Measurements from ENCODE around the gene PLAAT3. TPM values are rescaled to one million over a fixed set of nuclear protein-coding genes. Genes with fewer than 3 reads are reported as not detected.

The PLAAT3 gene
- polyA plus RNA-seq, 1 donor from 2014 or later, result not detected

- no peaks in the 10 kb centered on the region for H3K27me3 ChIP-seq (ENCODE audit: insufficient read depth, low read depth, low read length)
- no peaks in the 10 kb centered on the region for H3K9me2 ChIP-seq (ENCODE audit: insufficient read depth, low read length)
- no peak overlapping the region for H2AFZ ChIP-seq (ENCODE audit: low read depth, low read length)
- H3K9ac ChIP-seq (ENCODE audit: low read length), result no peak overlapping the region
- no peak overlapping the region for H3K4me3 ChIP-seq (ENCODE audit: low read length)
- H3F3A ChIP-seq (ENCODE audit: insufficient read depth, low read length, poor library complexity, severe bottlenecking), result no peaks in the 10 kb centered on the region
- no peaks in the 10 kb centered on the region for H3K36me3 ChIP-seq (ENCODE audit: insufficient read depth, low read length)
- no peaks in the 10 kb centered on the region for H4K20me1 ChIP-seq (ENCODE audit: insufficient read depth)
- H3K9me3 ChIP-seq (ENCODE audit: low read length), result no peaks in the 10 kb centered on the region
- TF ChIP-seq TAF1 (IDR thresholded peaks at IDR 0.05; ENCODE audit: low read depth) (no peak), EZH2 (IDR thresholded peaks at IDR 0.05; ENCODE audit: borderline replicate concordance, insufficient read depth, low read length, poor library complexity, severe bottlenecking) (no peak), POLR2AphosphoS5 (IDR thresholded peaks at IDR 0.05) (no peak), SMC3 (conservative IDR thresholded peaks at IDR 0.05; ENCODE audit: poor library complexity) (no peak), MXI1 (conservative IDR thresholded peaks at IDR 0.05; ENCODE audit: poor library complexity, severe bottlenecking) (no peak), RAD21 (conservative IDR thresholded peaks at IDR 0.05) (no peak), EP300 (conservative IDR thresholded peaks at IDR 0.05; ENCODE audit: poor library complexity, severe bottlenecking) (no peak)
- TF ChIP-seq, protein P1, sequence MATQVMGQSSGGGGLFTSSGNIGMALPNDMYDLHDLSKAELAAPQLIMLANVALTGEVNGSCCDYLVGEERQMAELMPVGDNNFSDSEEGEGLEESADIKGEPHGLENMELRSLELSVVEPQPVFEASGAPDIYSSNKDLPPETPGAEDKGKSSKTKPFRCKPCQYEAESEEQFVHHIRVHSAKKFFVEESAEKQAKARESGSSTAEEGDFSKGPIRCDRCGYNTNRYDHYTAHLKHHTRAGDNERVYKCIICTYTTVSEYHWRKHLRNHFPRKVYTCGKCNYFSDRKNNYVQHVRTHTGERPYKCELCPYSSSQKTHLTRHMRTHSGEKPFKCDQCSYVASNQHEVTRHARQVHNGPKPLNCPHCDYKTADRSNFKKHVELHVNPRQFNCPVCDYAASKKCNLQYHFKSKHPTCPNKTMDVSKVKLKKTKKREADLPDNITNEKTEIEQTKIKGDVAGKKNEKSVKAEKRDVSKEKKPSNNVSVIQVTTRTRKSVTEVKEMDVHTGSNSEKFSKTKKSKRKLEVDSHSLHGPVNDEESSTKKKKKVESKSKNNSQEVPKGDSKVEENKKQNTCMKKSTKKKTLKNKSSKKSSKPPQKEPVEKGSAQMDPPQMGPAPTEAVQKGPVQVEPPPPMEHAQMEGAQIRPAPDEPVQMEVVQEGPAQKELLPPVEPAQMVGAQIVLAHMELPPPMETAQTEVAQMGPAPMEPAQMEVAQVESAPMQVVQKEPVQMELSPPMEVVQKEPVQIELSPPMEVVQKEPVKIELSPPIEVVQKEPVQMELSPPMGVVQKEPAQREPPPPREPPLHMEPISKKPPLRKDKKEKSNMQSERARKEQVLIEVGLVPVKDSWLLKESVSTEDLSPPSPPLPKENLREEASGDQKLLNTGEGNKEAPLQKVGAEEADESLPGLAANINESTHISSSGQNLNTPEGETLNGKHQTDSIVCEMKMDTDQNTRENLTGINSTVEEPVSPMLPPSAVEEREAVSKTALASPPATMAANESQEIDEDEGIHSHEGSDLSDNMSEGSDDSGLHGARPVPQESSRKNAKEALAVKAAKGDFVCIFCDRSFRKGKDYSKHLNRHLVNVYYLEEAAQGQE (IDR thresholded peaks at IDR 0.05; ENCODE audit: borderline replicate concordance), result no peak
- TF ChIP-seq, protein P2, sequence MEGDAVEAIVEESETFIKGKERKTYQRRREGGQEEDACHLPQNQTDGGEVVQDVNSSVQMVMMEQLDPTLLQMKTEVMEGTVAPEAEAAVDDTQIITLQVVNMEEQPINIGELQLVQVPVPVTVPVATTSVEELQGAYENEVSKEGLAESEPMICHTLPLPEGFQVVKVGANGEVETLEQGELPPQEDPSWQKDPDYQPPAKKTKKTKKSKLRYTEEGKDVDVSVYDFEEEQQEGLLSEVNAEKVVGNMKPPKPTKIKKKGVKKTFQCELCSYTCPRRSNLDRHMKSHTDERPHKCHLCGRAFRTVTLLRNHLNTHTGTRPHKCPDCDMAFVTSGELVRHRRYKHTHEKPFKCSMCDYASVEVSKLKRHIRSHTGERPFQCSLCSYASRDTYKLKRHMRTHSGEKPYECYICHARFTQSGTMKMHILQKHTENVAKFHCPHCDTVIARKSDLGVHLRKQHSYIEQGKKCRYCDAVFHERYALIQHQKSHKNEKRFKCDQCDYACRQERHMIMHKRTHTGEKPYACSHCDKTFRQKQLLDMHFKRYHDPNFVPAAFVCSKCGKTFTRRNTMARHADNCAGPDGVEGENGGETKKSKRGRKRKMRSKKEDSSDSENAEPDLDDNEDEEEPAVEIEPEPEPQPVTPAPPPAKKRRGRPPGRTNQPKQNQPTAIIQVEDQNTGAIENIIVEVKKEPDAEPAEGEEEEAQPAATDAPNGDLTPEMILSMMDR (IDR thresholded peaks at IDR 0.05; ENCODE audit: poor library complexity, severe bottlenecking), result no peak
- no peak overlapping the region for H3K4me2 ChIP-seq (ENCODE audit: low read length)
- no peak overlapping the region for H3K27ac ChIP-seq (ENCODE audit: low read length)
- H3K79me2 ChIP-seq (replicated peaks; ENCODE audit: insufficient read depth, low read length), result no peaks in the 10 kb centered on the region
Observed at GRCh38 chr11:63572026-63572688, 42.1 kb downstream of the PLAAT3 start.

DNA sequence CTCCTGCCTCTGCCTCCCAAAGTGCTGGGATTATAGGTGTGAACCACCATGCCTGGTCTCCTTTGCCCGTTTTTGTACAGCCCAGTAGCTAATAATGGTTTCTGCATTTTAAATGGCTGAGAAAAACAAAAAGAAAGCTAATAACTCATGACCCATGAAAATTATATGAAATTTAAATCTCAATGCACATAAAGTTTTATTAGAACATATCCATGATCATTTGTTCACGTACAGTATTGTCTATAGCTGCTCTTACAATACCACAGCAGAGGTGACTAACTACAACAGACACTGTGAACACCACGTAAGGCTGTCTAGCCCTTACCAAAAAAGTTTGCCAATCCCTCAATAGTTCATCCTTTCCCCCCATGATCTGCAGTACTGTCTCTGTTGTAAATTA lies 44.7 kb downstream of the PLAAT3 start:
- no peak for TF ChIP-seq SMC3 (conservative IDR thresholded peaks at IDR 0.05; ENCODE audit: poor library complexity)
- TF ChIP-seq, protein P2 (IDR thresholded peaks at IDR 0.05; ENCODE audit: poor library complexity, severe bottlenecking), result no peak
- no peak for TF ChIP-seq TAF1 (IDR thresholded peaks at IDR 0.05; ENCODE audit: low read depth)
- TF ChIP-seq EZH2 (IDR thresholded peaks at IDR 0.05; ENCODE audit: borderline replicate concordance, insufficient read depth, low read length, poor library complexity, severe bottlenecking), result no peak
- TF ChIP-seq RAD21 (conservative IDR thresholded peaks at IDR 0.05), result no peak
- no peak for TF ChIP-seq MXI1 (conservative IDR thresholded peaks at IDR 0.05; ENCODE audit: poor library complexity, severe bottlenecking)
- TF ChIP-seq POLR2AphosphoS5 (IDR thresholded peaks at IDR 0.05), result no peak
- TF ChIP-seq, protein P1 (IDR thresholded peaks at IDR 0.05; ENCODE audit: borderline replicate concordance), result no peak
- no peak for TF ChIP-seq EP300 (conservative IDR thresholded peaks at IDR 0.05; ENCODE audit: poor library complexity, severe bottlenecking)
- Histone ChIP-seq H3K9me2 (ENCODE audit: insufficient read depth, low read length) (no peaks in the 10 kb centered on the region), H3F3A (ENCODE audit: insufficient read depth, low read length, poor library complexity, severe bottlenecking) (no peaks in the 10 kb centered on the region), H2AFZ (ENCODE audit: low read depth, low read length) (no peak overlapping the region), H3K9ac (ENCODE audit: low read length) (no peak overlapping the region), H3K4me3 (ENCODE audit: low read length) (no peak overlapping the region), H3K27me3 (ENCODE audit: insufficient read depth, low read depth, low read length) (no peaks in the 10 kb centered on the region), H3K27ac (ENCODE audit: low read length) (no peak overlapping the region), H3K79me2 (replicated peaks; ENCODE audit: insufficient read depth, low read length) (no peaks in the 10 kb centered on the region), H3K4me2 (ENCODE audit: low read length) (no peak overlapping the region), H3K9me3 (ENCODE audit: low read length) (no peaks in the 10 kb centered on the region), H3K36me3 (ENCODE audit: insufficient read depth, low read length) (no peaks in the 10 kb centered on the region), H4K20me1 (ENCODE audit: insufficient read depth) (no peaks in the 10 kb centered on the region)

Measured in neural cell (in vitro differentiated cells).